ENCODE measurements around the gene ORAI3.

DNA sequence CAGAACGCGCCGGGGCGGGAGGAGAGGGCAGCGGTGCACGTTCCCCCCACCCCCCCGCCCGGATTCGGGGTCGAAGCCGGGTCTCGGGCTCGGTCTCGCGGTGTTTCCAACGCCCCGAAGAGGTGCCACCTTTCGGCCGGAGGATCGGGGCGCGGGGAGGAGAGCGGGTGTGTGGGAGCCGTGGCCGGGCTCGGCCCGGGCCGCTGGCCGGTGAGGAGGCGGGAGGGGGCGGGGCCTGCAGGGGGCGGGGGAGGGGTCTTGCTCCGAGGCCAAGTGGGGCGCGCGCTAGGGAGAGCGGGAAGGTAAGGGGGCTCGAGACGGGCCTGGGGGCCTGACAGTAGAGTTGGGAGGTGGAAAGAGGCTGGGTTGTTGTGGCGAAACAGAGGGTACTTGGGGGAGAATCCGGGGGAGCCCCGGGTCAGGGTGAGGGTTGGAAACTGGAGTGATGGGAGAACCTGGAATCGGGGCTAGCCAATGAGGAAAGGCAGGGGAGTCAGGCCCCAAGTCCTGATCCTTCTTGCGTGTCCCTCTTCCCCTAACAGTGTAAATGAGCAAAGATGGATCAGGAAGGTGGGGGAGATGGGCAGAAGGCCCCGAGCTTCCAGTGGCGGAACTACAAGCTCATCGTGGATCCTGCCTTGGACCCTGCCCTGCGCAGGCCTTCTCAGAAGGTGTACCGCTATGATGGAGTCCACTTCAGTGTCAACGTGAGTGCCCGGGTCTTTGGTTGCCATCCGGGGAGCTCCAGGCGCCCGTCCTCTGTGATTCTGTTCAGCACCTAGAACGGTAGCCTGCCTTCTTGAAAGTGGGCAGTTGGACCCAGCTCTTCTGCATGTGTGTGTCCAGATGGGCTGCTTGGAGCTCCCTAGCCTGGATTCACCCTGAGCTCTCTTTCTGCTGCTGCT, 9.6 kb downstream of the ORAI3 start:
- TF ChIP-seq, protein P1, sequence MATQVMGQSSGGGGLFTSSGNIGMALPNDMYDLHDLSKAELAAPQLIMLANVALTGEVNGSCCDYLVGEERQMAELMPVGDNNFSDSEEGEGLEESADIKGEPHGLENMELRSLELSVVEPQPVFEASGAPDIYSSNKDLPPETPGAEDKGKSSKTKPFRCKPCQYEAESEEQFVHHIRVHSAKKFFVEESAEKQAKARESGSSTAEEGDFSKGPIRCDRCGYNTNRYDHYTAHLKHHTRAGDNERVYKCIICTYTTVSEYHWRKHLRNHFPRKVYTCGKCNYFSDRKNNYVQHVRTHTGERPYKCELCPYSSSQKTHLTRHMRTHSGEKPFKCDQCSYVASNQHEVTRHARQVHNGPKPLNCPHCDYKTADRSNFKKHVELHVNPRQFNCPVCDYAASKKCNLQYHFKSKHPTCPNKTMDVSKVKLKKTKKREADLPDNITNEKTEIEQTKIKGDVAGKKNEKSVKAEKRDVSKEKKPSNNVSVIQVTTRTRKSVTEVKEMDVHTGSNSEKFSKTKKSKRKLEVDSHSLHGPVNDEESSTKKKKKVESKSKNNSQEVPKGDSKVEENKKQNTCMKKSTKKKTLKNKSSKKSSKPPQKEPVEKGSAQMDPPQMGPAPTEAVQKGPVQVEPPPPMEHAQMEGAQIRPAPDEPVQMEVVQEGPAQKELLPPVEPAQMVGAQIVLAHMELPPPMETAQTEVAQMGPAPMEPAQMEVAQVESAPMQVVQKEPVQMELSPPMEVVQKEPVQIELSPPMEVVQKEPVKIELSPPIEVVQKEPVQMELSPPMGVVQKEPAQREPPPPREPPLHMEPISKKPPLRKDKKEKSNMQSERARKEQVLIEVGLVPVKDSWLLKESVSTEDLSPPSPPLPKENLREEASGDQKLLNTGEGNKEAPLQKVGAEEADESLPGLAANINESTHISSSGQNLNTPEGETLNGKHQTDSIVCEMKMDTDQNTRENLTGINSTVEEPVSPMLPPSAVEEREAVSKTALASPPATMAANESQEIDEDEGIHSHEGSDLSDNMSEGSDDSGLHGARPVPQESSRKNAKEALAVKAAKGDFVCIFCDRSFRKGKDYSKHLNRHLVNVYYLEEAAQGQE (IDR thresholded peaks at IDR 0.05; ENCODE audit: insufficient read depth in 1 of 2, low read depth in 2 of 2, low read length in 2 of 2): no peak
- no peak for TF ChIP-seq POLR2AphosphoS5 (IDR thresholded peaks at IDR 0.05; ENCODE audit: low read depth, low read length)
- no peak for TF ChIP-seq SIN3A (IDR thresholded peaks at IDR 0.05; ENCODE audit: borderline replicate concordance, insufficient read depth, low read length)

Data from PFSK-1 (cell line).